Measurements from ENCODE around the gene VMP1. TPM values are rescaled to one million over a fixed set of nuclear protein-coding genes. Genes with fewer than 3 reads are reported as not detected.

VMP1 gene
- total RNA-seq, 2 donors from 2014 or later: 175 to 203 TPM

GRCh38 chr17:59680314-59680713 is 27.1 kb upstream of the VMP1 start:
- H3K27ac ChIP-seq: no peak overlapping the region
- H3K27me3 ChIP-seq (replicated peaks; ENCODE audit: insufficient read depth): no peaks in the 10 kb centered on the region
- H3K4me1 ChIP-seq (replicated peaks): no peaks in the 10 kb centered on the region
- TF ChIP-seq POLR2A (IDR thresholded peaks at IDR 0.05) (no peak), CTCF (IDR thresholded peaks at IDR 0.05) (no peak), POLR2AphosphoS5 (IDR thresholded peaks at IDR 0.05) (no peak)
- H3K4me3 ChIP-seq: no peak overlapping the region
- intact Hi-C loops (cut with DNase I): no loop called here
- H3K36me3 ChIP-seq: peaks cover 6 to 24% of the 10 kb centered on the region in 2 donors
- 83% methylated on average over 4 of the region's 4 CpGs for WGBS
- no peaks in the 10 kb centered on the region for H3K9me3 ChIP-seq
- DNase-seq (ENCODE audit: low spot score): no peak

DNA sequence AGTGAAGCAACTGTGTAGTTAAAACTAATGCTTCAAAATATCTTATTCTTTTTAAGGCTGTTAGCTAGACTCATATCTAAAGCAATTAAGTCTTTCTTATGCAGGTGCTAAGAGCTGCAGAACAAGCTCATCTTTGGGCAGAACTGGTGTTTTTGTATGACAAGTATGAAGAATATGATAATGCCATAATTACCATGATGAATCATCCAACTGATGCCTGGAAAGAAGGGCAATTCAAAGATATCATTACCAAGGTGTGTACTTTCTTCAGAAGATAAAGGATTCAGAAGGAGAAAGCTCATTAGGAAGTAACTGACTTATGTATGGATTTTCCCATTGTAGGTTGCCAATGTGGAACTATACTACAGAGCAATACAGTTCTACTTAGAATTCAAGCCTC is 24.2 kb upstream of the VMP1 start:
- peaks cover 6 to 24% of the 10 kb centered on the region in 2 donors for H3K36me3 ChIP-seq
- intact Hi-C loops (cut with DNase I): no loop called here
- H3K4me3 ChIP-seq: no peak overlapping the region
- no peak for DNase-seq (ENCODE audit: low spot score)
- no peak overlapping the region for H3K27ac ChIP-seq
- H3K4me1 ChIP-seq (replicated peaks): no peaks in the 10 kb centered on the region
- H3K9me3 ChIP-seq: no peaks in the 10 kb centered on the region
- no peaks in the 10 kb centered on the region for H3K27me3 ChIP-seq (replicated peaks; ENCODE audit: insufficient read depth)
- TF ChIP-seq CTCF (IDR thresholded peaks at IDR 0.05): no peak
- no peak for TF ChIP-seq POLR2A (IDR thresholded peaks at IDR 0.05)
- TF ChIP-seq POLR2AphosphoS5 (IDR thresholded peaks at IDR 0.05): no peak

DNA sequence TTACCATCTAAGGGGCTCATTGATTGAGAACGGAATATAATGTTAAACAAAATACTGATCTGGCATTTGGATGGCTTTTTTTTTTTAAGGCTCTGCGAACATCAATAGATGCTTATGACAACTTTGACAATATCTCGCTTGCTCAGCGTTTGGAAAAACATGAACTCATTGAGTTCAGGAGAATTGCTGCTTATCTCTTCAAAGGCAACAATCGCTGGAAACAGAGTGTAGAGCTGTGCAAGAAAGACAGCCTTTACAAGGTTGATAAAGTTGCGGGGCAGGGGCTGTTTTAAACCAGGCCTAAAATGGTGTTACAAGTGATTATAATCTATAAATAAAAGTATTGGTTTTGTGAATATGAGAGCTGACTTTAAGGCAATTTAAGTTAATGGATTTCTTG is 22.5 kb upstream of the VMP1 start:
- TF ChIP-seq POLR2A (IDR thresholded peaks at IDR 0.05) (no peak), CTCF (IDR thresholded peaks at IDR 0.05) (no peak), POLR2AphosphoS5 (IDR thresholded peaks at IDR 0.05) (no peak)
- H3K4me3 ChIP-seq: no peak overlapping the region
- WGBS: 85% methylated on average over 6 of the region's 6 CpGs
- DNase-seq (ENCODE audit: low spot score): no peak
- H3K9me3 ChIP-seq: no peaks in the 10 kb centered on the region
- peaks cover 6 to 24% of the 10 kb centered on the region in 2 donors for H3K36me3 ChIP-seq
- intact Hi-C loops (cut with DNase I): no loop called here
- no peak overlapping the region for H3K27ac ChIP-seq
- H3K4me1 ChIP-seq (replicated peaks): no peaks in the 10 kb centered on the region
- H3K27me3 ChIP-seq (replicated peaks; ENCODE audit: insufficient read depth): no peaks in the 10 kb centered on the region

DNA sequence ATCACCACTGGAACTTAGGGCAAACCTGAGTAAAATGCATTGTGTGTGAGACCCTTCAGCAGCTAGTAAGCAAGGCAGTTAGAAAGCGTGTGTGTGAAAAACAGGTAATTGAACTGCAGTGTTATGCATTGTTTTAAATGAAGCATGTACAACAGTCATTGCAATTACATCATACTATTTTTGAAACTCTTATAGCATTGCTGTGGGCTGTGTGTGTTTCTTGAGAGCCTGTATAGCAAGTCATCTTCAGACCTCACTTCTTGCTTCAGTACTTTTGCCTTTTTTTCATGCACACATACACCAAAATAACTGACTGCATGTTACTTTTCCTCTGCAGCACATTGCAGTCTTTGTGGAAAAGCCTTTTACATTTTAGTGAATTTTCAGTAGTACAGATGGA is 19.4 kb upstream of the VMP1 start:
- intact Hi-C loops (cut with DNase I): no loop called here
- DNase-seq (ENCODE audit: low spot score): no peak
- Histone ChIP-seq H3K36me3 (peaks cover 3 to 15% of the 10 kb centered on the region in 2 donors), H3K4me1 (replicated peaks) (no peaks in the 10 kb centered on the region), H3K9me3 (no peaks in the 10 kb centered on the region), H3K4me3 (no peak overlapping the region), H3K27ac (no peak overlapping the region), H3K27me3 (replicated peaks; ENCODE audit: insufficient read depth) (no peaks in the 10 kb centered on the region)
- no peak for TF ChIP-seq CTCF (IDR thresholded peaks at IDR 0.05)
- TF ChIP-seq POLR2A (IDR thresholded peaks at IDR 0.05): no peak
- no peak for TF ChIP-seq POLR2AphosphoS5 (IDR thresholded peaks at IDR 0.05)
- 91% methylated on average over 1 of the region's 1 CpG for WGBS

GRCh38 chr17:59688496-59688895 is 19.0 kb upstream of the VMP1 start:
- intact Hi-C loops (cut with DNase I): no loop called here
- Histone ChIP-seq H3K9me3 (no peaks in the 10 kb centered on the region), H3K36me3 (peaks cover 4 to 11% of the 10 kb centered on the region in 2 donors), H3K27me3 (replicated peaks; ENCODE audit: insufficient read depth) (no peaks in the 10 kb centered on the region), H3K4me3 (no peak overlapping the region), H3K27ac (no peak overlapping the region), H3K4me1 (replicated peaks) (no peaks in the 10 kb centered on the region)
- 84% methylated on average over 2 of the region's 2 CpGs for WGBS
- no peak for DNase-seq (ENCODE audit: low spot score)
- no peak for TF ChIP-seq CTCF (IDR thresholded peaks at IDR 0.05)
- TF ChIP-seq POLR2AphosphoS5 (IDR thresholded peaks at IDR 0.05): no peak
- no peak for TF ChIP-seq POLR2A (IDR thresholded peaks at IDR 0.05)
